ENCODE data around the gene IRX3.

DNA sequence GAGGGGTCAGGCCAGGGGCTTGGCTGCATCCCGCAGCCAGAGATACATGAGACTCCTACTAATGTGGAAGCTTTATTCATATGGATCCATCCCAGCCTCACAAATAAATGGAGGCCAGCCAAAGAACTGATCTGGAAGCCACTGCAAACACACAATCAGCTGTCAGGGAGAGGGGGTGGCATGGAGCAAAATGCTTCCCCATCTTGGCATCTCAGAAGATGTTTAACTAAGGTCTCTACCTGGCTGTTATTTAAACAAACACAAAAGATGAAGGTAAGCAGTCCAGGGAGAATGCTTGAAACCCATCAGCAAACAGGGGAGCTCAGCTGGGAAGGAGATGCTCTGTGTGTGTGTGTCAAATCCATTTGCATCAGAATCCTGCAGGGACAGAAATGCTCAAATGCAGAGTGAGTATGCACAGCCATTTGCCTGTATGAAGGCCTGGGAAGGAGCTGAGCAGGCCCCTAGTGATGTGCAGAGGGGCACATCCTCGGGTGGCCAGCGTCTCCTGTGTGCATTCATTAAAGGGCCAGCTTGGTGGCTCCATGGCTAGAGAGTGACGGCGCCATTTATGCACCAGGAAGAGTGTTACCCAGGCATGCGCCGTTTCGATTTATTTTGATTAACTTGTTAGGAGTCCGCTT lies 34.2 kb upstream of the IRX3 start:
- TF ChIP-seq, protein P1, sequence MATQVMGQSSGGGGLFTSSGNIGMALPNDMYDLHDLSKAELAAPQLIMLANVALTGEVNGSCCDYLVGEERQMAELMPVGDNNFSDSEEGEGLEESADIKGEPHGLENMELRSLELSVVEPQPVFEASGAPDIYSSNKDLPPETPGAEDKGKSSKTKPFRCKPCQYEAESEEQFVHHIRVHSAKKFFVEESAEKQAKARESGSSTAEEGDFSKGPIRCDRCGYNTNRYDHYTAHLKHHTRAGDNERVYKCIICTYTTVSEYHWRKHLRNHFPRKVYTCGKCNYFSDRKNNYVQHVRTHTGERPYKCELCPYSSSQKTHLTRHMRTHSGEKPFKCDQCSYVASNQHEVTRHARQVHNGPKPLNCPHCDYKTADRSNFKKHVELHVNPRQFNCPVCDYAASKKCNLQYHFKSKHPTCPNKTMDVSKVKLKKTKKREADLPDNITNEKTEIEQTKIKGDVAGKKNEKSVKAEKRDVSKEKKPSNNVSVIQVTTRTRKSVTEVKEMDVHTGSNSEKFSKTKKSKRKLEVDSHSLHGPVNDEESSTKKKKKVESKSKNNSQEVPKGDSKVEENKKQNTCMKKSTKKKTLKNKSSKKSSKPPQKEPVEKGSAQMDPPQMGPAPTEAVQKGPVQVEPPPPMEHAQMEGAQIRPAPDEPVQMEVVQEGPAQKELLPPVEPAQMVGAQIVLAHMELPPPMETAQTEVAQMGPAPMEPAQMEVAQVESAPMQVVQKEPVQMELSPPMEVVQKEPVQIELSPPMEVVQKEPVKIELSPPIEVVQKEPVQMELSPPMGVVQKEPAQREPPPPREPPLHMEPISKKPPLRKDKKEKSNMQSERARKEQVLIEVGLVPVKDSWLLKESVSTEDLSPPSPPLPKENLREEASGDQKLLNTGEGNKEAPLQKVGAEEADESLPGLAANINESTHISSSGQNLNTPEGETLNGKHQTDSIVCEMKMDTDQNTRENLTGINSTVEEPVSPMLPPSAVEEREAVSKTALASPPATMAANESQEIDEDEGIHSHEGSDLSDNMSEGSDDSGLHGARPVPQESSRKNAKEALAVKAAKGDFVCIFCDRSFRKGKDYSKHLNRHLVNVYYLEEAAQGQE (IDR thresholded peaks at IDR 0.05; ENCODE audit: unreplicated experiment) = no peak
- no peak for TF ChIP-seq CTCF (conservative IDR thresholded peaks at IDR 0.05; ENCODE audit: low read depth in 2 of 2)
- TF ChIP-seq POLR2AphosphoS5 (IDR thresholded peaks at IDR 0.05; ENCODE audit: low read depth) = no peak
- TF ChIP-seq EZH2phosphoT487 (IDR thresholded peaks at IDR 0.05; ENCODE audit: unreplicated experiment) = no peak
- no peak for TF ChIP-seq EZH2 (IDR thresholded peaks at IDR 0.05; ENCODE audit: low read depth, unreplicated experiment)
- no peak for TF ChIP-seq JUNB (IDR thresholded peaks at IDR 0.05; ENCODE audit: unreplicated experiment)
- TF ChIP-seq CREB1 (CRISPR knock-in tag; IDR thresholded peaks at IDR 0.05; ENCODE audit: low read depth) = no peak
- no peak for TF ChIP-seq STAT1 (IDR thresholded peaks at IDR 0.05; ENCODE audit: unreplicated experiment)
- TF ChIP-seq ZNF114 (CRISPR knock-in tag; IDR thresholded peaks at IDR 0.05) = no peak
- TF ChIP-seq ZNF462 (CRISPR knock-in tag; IDR thresholded peaks at IDR 0.05) = 0 out of 2 replicates have a peak, but pooled peaks have one; percentile 44
- no peak for TF ChIP-seq NANOG (IDR thresholded peaks at IDR 0.05; ENCODE audit: borderline replicate concordance)

Data from GM23338 (cell line).